ENCODE measurements around the gene SNX27. TPM values are rescaled to one million over a fixed set of nuclear protein-coding genes. Genes with fewer than 3 reads are reported as not detected.
A peak's percentile ranks its signal among the peaks of the same experiment; 100 is the strongest.

The SNX27 gene
- polyA plus RNA-seq, 3 donors, result 40.1 to 57.1 (median 47.6) TPM

GRCh38 chr1:151621351-151621750 is 9.5 kb downstream of the SNX27 start:
- Histone ChIP-seq H4K20me1 (ENCODE audit: insufficient read depth, low read length) (peaks cover 89% of the 10 kb centered on the region), H3K9ac (ENCODE audit: insufficient read depth, low read length, poor library complexity, severe bottlenecking) (no peak overlapping the region), H3K36me3 (replicated peaks in 1 of 2; ENCODE audit: control insufficient read depth in 1 of 2, insufficient read depth in 2 of 2, low read length in 2 of 2) (peaks cover 3 to 13% of the 10 kb centered on the region in 2 donors), H3K27ac (ENCODE audit: low read depth in 1 of 2, low read length in 2 of 2) (peak overlapping the region in 1 of 2 donors; percentile 79), H3K4me3 (replicated peaks in 1 of 3; ENCODE audit: low read depth in 2 of 3, low read length in 3 of 3) (peak overlapping the region in 1 of 3 experiments; percentile 63), H2AFZ (ENCODE audit: insufficient read depth, low read depth, low read length, poor library complexity, severe bottlenecking) (no peak overlapping the region), H3K79me2 (ENCODE audit: insufficient read depth, low read length) (peaks cover 95% of the 10 kb centered on the region), H3K4me2 (replicated peaks; ENCODE audit: extremely low read depth, low read length, poor library complexity, severe bottlenecking) (peak overlapping the region; percentile 65), H3K27me3 (ENCODE audit: control insufficient read depth in 2 of 2, insufficient read depth in 2 of 2, low read length in 2 of 2) (no peaks in the 10 kb centered on the region), H3K4me1 (ENCODE audit: control insufficient read depth in 1 of 2, insufficient read depth in 2 of 2, low read length in 2 of 2) (peaks cover 45 to 55% of the 10 kb centered on the region in 2 donors), H3K9me3 (replicated peaks in 1 of 2; ENCODE audit: control insufficient read depth in 1 of 2, insufficient read depth in 1 of 2, low read length in 2 of 2) (no peaks in the 10 kb centered on the region)
- WGBS (ENCODE audit: insufficient coverage), result no CpG with 5 or more reads among the region's 2 CpGs
- Mint-ChIP-seq H3K36me3 (peaks cover 15 to 29% of the 10 kb centered on the region in 2 donors), H3K4me3 (peak overlapping the region in 1 of 2 donors; percentile 47), H3K4me1 (peaks cover 48% of the 10 kb centered on the region), H3K27me3 (ENCODE audit: low read depth in 3 of 3) (peaks cover 0 to 2% (median 0%) of the 10 kb centered on the region in 3 donors), H3K27ac (peak overlapping the region; percentile 80 to 94 (median 89)), H3K9me3 (no peaks in the 10 kb centered on the region)
- intact Hi-C loops (cut with micrococcal nuclease), result loop anchor here in 1 of 2 donors (5.0 kb wide), 1 partner anchor 46 kb away; no protein-coding TSS in a partner anchor
- no peak for DNase-seq
- TF ChIP-seq CTCF (IDR thresholded peaks at IDR 0.05), result no peak

- Histone ChIP-seq H3K4me2 (replicated peaks; ENCODE audit: extremely low read depth, low read length, poor library complexity, severe bottlenecking) (no peak overlapping the region), H4K20me1 (ENCODE audit: insufficient read depth, low read length) (peaks cover 92% of the 10 kb centered on the region), H3K36me3 (replicated peaks in 1 of 2; ENCODE audit: control insufficient read depth in 1 of 2, insufficient read depth in 2 of 2, low read length in 2 of 2) (peaks cover 6 to 21% of the 10 kb centered on the region in 2 donors), H3K9me3 (replicated peaks in 1 of 2; ENCODE audit: control insufficient read depth in 1 of 2, insufficient read depth in 1 of 2, low read length in 2 of 2) (no peaks in the 10 kb centered on the region), H3K9ac (ENCODE audit: insufficient read depth, low read length, poor library complexity, severe bottlenecking) (no peak overlapping the region), H3K27me3 (ENCODE audit: control insufficient read depth in 2 of 2, insufficient read depth in 2 of 2, low read length in 2 of 2) (no peaks in the 10 kb centered on the region), H3K4me1 (ENCODE audit: control insufficient read depth in 1 of 2, insufficient read depth in 2 of 2, low read length in 2 of 2) (peaks cover 19 to 23% of the 10 kb centered on the region in 2 donors), H3K27ac (ENCODE audit: low read depth in 1 of 2, low read length in 2 of 2) (no peak overlapping the region), H3K79me2 (ENCODE audit: insufficient read depth, low read length) (peaks cover 94% of the 10 kb centered on the region), H3K4me3 (replicated peaks in 1 of 3; ENCODE audit: low read depth in 2 of 3, low read length in 3 of 3) (no peak overlapping the region), H2AFZ (ENCODE audit: insufficient read depth, low read depth, low read length, poor library complexity, severe bottlenecking) (no peak overlapping the region)
- DNase-seq, result no peak
- Mint-ChIP-seq H3K4me3 (no peak overlapping the region), H3K36me3 (peaks cover 20 to 38% of the 10 kb centered on the region in 2 donors), H3K27ac (no peak overlapping the region), H3K4me1 (peaks cover 22% of the 10 kb centered on the region), H3K9me3 (no peaks in the 10 kb centered on the region), H3K27me3 (ENCODE audit: low read depth in 3 of 3) (no peaks in the 10 kb centered on the region)
- intact Hi-C loops (cut with micrococcal nuclease), result loop anchor here in 1 of 2 donors (5.0 kb wide), 1 partner anchor 43 kb away; no protein-coding TSS in a partner anchor
- WGBS (ENCODE audit: insufficient coverage), result 100% methylated on average over 1 of the region's 3 CpGs
- no peak for TF ChIP-seq CTCF (IDR thresholded peaks at IDR 0.05)
Observed at GRCh38 chr1:151624783-151625182, 12.9 kb downstream of the SNX27 start.
